ENCODE measurements around the gene SMAP1. TPM values are rescaled to one million over a fixed set of nuclear protein-coding genes. Genes with fewer than 3 reads are reported as not detected.

SMAP1 gene
- total and polyA plus RNA-seq, 2 experiments from 2014 or later, result 31.1 to 34.6 TPM

DNA sequence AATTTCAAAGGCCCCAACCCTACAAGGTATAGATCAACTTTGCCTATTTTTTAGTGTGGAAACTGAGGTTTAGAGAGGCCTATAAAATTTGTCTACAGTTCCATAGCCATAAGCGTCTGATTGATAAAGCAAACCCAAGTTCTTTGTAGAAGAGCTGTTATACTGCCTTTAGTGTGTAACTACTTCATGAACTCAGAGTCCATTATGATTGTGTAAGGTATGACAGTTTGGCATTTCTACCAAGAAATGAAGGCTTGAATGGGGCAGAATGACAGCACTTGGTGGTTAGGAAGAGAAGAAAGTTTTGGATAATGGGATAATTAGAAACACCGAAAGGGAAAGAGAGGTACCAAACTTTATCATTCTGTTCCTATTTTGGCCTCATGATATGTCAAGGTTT is 38.1 kb downstream of the SMAP1 start:
- Histone ChIP-seq H3K4me3 (no peak overlapping the region), H3F3A (replicated peaks; ENCODE audit: low read depth) (no peaks in the 10 kb centered on the region), H4K20me1 (replicated peaks; ENCODE audit: insufficient read depth) (0 out of 2 replicates have a peak, but pooled peaks cover 5% of the 10 kb centered on the region), H3K9me2 (ENCODE audit: insufficient read depth) (no peaks in the 10 kb centered on the region), H3K36me3 (ENCODE audit: insufficient read depth) (no peaks in the 10 kb centered on the region), H3K4me1 (ENCODE audit: insufficient read depth) (peaks cover 6% of the 10 kb centered on the region), H3K79me2 (replicated peaks; ENCODE audit: insufficient read depth) (peaks cover 34% of the 10 kb centered on the region), H3K27ac (ENCODE audit: low read depth) (no peak overlapping the region), H3K4me2 (no peak overlapping the region), H3K27me3 (ENCODE audit: insufficient read depth) (no peaks in the 10 kb centered on the region), H2AFZ (no peak overlapping the region)
- Mint-ChIP-seq H3K36me3 (ENCODE audit: low read depth) (peaks cover 3% of the 10 kb centered on the region; the same call in 1 of the 3 replicates), H3K4me3 (no peak overlapping the region), H3K9me3 (no peaks in the 10 kb centered on the region), H3K4me1 (peaks cover 8% of the 10 kb centered on the region), H3K27ac (no peak overlapping the region), H3K27me3 (ENCODE audit: insufficient read depth, low read depth, poor library complexity) (no peaks in the 10 kb centered on the region)
- ATAC-seq (no peak), DNase-seq (ENCODE audit: low spot score) (no peak)
- TF ChIP-seq, protein P1, sequence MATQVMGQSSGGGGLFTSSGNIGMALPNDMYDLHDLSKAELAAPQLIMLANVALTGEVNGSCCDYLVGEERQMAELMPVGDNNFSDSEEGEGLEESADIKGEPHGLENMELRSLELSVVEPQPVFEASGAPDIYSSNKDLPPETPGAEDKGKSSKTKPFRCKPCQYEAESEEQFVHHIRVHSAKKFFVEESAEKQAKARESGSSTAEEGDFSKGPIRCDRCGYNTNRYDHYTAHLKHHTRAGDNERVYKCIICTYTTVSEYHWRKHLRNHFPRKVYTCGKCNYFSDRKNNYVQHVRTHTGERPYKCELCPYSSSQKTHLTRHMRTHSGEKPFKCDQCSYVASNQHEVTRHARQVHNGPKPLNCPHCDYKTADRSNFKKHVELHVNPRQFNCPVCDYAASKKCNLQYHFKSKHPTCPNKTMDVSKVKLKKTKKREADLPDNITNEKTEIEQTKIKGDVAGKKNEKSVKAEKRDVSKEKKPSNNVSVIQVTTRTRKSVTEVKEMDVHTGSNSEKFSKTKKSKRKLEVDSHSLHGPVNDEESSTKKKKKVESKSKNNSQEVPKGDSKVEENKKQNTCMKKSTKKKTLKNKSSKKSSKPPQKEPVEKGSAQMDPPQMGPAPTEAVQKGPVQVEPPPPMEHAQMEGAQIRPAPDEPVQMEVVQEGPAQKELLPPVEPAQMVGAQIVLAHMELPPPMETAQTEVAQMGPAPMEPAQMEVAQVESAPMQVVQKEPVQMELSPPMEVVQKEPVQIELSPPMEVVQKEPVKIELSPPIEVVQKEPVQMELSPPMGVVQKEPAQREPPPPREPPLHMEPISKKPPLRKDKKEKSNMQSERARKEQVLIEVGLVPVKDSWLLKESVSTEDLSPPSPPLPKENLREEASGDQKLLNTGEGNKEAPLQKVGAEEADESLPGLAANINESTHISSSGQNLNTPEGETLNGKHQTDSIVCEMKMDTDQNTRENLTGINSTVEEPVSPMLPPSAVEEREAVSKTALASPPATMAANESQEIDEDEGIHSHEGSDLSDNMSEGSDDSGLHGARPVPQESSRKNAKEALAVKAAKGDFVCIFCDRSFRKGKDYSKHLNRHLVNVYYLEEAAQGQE (IDR thresholded peaks at IDR 0.05; ENCODE audit: unreplicated experiment), result no peak
- TF ChIP-seq, protein P2, sequence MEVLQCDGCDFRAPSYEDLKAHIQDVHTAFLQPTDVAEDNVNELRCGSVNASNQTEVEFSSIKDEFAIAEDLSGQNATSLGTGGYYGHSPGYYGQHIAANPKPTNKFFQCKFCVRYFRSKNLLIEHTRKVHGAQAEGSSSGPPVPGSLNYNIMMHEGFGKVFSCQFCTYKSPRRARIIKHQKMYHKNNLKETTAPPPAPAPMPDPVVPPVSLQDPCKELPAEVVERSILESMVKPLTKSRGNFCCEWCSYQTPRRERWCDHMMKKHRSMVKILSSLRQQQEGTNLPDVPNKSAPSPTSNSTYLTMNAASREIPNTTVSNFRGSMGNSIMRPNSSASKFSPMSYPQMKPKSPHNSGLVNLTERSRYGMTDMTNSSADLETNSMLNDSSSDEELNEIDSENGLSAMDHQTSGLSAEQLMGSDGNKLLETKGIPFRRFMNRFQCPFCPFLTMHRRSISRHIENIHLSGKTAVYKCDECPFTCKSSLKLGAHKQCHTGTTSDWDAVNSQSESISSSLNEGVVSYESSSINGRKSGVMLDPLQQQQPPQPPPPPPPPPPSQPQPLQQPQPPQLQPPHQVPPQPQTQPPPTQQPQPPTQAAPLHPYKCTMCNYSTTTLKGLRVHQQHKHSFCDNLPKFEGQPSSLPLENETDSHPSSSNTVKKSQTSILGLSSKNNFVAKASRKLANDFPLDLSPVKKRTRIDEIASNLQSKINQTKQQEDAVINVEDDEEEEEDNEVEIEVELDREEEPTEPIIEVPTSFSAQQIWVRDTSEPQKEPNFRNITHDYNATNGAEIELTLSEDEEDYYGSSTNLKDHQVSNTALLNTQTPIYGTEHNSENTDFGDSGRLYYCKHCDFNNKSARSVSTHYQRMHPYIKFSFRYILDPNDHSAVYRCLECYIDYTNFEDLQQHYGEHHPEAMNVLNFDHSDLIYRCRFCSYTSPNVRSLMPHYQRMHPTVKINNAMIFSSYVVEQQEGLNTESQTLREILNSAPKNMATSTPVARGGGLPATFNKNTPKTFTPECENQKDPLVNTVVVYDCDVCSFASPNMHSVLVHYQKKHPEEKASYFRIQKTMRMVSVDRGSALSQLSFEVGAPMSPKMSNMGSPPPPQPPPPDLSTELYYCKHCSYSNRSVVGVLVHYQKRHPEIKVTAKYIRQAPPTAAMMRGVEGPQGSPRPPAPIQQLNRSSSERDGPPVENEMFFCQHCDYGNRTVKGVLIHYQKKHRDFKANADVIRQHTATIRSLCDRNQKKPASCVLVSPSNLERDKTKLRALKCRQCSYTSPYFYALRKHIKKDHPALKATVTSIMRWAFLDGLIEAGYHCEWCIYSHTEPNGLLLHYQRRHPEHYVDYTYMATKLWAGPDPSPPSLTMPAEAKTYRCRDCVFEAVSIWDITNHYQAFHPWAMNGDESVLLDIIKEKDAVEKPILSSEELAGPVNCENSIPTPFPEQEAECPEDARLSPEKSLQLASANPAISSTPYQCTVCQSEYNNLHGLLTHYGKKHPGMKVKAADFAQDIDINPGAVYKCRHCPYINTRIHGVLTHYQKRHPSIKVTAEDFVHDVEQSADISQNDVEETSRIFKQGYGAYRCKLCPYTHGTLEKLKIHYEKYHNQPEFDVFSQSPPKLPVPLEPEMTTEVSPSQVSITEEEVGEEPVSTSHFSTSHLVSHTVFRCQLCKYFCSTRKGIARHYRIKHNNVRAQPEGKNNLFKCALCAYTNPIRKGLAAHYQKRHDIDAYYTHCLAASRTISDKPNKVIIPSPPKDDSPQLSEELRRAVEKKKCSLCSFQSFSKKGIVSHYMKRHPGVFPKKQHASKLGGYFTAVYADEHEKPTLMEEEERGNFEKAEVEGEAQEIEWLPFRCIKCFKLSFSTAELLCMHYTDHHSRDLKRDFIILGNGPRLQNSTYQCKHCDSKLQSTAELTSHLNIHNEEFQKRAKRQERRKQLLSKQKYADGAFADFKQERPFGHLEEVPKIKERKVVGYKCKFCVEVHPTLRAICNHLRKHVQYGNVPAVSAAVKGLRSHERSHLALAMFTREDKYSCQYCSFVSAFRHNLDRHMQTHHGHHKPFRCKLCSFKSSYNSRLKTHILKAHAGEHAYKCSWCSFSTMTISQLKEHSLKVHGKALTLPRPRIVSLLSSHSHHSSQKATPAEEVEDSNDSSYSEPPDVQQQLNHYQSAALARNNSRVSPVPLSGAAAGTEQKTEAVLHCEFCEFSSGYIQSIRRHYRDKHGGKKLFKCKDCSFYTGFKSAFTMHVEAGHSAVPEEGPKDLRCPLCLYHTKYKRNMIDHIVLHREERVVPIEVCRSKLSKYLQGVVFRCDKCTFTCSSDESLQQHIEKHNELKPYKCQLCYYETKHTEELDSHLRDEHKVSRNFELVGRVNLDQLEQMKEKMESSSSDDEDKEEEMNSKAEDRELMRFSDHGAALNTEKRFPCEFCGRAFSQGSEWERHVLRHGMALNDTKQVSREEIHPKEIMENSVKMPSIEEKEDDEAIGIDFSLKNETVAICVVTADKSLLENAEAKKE (CRISPR knock-in tag; IDR thresholded peaks at IDR 0.05), result no peak
- no peak for TF ChIP-seq CREB1 (CRISPR knock-in tag; IDR thresholded peaks at IDR 0.05; ENCODE audit: low read depth)
- no peak for TF ChIP-seq STAT1 (IDR thresholded peaks at IDR 0.05; ENCODE audit: unreplicated experiment)
- TF ChIP-seq ZNF331 (CRISPR knock-in tag; IDR thresholded peaks at IDR 0.05; ENCODE audit: low read depth), result no peak
- no peak for TF ChIP-seq JUNB (IDR thresholded peaks at IDR 0.05; ENCODE audit: unreplicated experiment)
- no peak for TF ChIP-seq EZH2phosphoT487 (IDR thresholded peaks at IDR 0.05; ENCODE audit: unreplicated experiment)
- TF ChIP-seq, protein P3, sequence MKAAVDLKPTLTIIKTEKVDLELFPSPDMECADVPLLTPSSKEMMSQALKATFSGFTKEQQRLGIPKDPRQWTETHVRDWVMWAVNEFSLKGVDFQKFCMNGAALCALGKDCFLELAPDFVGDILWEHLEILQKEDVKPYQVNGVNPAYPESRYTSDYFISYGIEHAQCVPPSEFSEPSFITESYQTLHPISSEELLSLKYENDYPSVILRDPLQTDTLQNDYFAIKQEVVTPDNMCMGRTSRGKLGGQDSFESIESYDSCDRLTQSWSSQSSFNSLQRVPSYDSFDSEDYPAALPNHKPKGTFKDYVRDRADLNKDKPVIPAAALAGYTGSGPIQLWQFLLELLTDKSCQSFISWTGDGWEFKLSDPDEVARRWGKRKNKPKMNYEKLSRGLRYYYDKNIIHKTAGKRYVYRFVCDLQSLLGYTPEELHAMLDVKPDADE (IDR thresholded peaks at IDR 0.05), result no peak
- TF ChIP-seq, protein P4, sequence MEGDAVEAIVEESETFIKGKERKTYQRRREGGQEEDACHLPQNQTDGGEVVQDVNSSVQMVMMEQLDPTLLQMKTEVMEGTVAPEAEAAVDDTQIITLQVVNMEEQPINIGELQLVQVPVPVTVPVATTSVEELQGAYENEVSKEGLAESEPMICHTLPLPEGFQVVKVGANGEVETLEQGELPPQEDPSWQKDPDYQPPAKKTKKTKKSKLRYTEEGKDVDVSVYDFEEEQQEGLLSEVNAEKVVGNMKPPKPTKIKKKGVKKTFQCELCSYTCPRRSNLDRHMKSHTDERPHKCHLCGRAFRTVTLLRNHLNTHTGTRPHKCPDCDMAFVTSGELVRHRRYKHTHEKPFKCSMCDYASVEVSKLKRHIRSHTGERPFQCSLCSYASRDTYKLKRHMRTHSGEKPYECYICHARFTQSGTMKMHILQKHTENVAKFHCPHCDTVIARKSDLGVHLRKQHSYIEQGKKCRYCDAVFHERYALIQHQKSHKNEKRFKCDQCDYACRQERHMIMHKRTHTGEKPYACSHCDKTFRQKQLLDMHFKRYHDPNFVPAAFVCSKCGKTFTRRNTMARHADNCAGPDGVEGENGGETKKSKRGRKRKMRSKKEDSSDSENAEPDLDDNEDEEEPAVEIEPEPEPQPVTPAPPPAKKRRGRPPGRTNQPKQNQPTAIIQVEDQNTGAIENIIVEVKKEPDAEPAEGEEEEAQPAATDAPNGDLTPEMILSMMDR (conservative IDR thresholded peaks at IDR 0.05; ENCODE audit: low read depth in 2 of 2), result no peak
- no peak for TF ChIP-seq NANOG (IDR thresholded peaks at IDR 0.05; ENCODE audit: borderline replicate concordance)
- no peak for TF ChIP-seq ZNF114 (CRISPR knock-in tag; IDR thresholded peaks at IDR 0.05)
- no peak for TF ChIP-seq POLR2AphosphoS5 (IDR thresholded peaks at IDR 0.05; ENCODE audit: low read depth)
- TF ChIP-seq EZH2 (IDR thresholded peaks at IDR 0.05; ENCODE audit: low read depth, unreplicated experiment), result no peak
